PC-3 (cell line): ENCODE results near the gene CGNL1.

Experiments used
- EZH2 ChIP-seq: fragments of 300-600 bp; sonication (generic); IDR thresholded peaks from one replicate; pipeline ENCODE4 v1.6.1; 2017; ENCODE audit warnings: antibody characterized with exemption, mild to moderate bottlenecking, low read length; ENCODE audit not compliant: unreplicated experiment
- EZH2phosphoT487 ChIP-seq: fragments of 300-600 bp; sonication (generic); IDR thresholded peaks from 2 replicates; pipeline ENCODE4 v1.6.1; 2018; ENCODE audit warnings: mild to moderate bottlenecking, antibody characterized with exemption, low read length, borderline replicate concordance
- TF ChIP-seq, protein P1 (sequence below): fragments of 300-600 bp; sonication (generic); conservative IDR thresholded peaks from 2 replicates; pipeline ENCODE4 v1.5.1; 2017; ENCODE audit warnings: antibody characterized with exemption, low read depth, mild to moderate bottlenecking, low read length

DNA sequence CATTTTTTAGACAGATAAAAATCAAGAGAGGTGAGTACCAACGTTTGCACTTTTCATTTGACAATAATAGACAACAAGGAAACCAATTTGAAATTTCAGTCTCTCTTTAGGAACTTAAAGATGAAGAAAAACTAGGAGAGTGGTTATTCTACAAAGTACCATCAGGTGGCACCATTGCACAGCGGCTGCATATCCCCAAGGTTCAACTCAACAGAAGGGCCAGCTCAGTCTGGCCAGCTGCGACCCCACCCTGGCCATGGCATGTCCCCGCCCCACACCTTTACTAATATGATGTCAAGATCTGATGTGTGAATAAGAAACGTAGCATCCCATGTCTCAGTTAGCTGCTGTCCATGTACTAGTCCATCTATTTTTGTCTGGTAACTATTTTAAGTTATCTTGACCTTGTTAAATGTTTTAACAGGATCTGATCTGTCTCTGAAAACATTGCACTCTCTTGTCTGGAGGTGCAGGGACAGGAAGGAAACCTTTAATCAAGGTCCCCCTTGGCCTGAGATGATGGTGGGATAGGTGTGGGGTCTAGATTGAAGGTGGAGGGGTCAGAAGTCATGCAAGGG, 35.5 kb upstream of the CGNL1 start:
- TF ChIP-seq, protein P1, sequence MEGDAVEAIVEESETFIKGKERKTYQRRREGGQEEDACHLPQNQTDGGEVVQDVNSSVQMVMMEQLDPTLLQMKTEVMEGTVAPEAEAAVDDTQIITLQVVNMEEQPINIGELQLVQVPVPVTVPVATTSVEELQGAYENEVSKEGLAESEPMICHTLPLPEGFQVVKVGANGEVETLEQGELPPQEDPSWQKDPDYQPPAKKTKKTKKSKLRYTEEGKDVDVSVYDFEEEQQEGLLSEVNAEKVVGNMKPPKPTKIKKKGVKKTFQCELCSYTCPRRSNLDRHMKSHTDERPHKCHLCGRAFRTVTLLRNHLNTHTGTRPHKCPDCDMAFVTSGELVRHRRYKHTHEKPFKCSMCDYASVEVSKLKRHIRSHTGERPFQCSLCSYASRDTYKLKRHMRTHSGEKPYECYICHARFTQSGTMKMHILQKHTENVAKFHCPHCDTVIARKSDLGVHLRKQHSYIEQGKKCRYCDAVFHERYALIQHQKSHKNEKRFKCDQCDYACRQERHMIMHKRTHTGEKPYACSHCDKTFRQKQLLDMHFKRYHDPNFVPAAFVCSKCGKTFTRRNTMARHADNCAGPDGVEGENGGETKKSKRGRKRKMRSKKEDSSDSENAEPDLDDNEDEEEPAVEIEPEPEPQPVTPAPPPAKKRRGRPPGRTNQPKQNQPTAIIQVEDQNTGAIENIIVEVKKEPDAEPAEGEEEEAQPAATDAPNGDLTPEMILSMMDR, result peak; percentile 87
- TF ChIP-seq EZH2 (no peak), EZH2phosphoT487 (no peak)
